Stimulated activated CD4-positive, alpha-beta T cell treated with anti-CD3 and anti-CD28 coated beads, Interleukin-12 subunit alpha, Interleukin-12 subunit beta, amount 100 ng/mL, for 24 hours (primary cell): ENCODE measurements around the gene RAB3IL1.
A peak's percentile ranks its signal among the peaks of the same experiment; 100 is the strongest.

Experiments used
- DNase-seq, 2 experiments: peaks; one replicate each; pipeline ENCODE4 v3.0.0-alpha.2; 2020; ENCODE audit warnings: low read depth in 2 of 2

The RAB3IL1 gene

GRCh38 chr11:61905067-61905696 lies 12.2 kb downstream of the RAB3IL1 start:
- DNase-seq, result no peak

- DNase-seq, result no peak
These were observed 12.8 kb downstream of the RAB3IL1 start for GRCh38 chr11:61904539-61905048.

GRCh38 chr11:61903845-61904244 lies 13.5 kb downstream of the RAB3IL1 start:
- no peak for DNase-seq

GRCh38 chr11:61902313-61902712 lies 15.1 kb downstream of the RAB3IL1 start:
- DNase-seq, result no peak

GRCh38 chr11:61901397-61901796 lies 16.0 kb downstream of the RAB3IL1 start:
- no peak for DNase-seq

GRCh38 chr11:61900251-61900650 lies 17.1 kb downstream of the RAB3IL1 start:
- DNase-seq, result no peak

- DNase-seq, result peak; percentile 79 to 89
These were observed 18.1 kb downstream of the RAB3IL1 start for GRCh38 chr11:61899146-61899841.

- no peak for DNase-seq
These were observed 19.2 kb downstream of the RAB3IL1 start for GRCh38 chr11:61898247-61898582.

GRCh38 chr11:61897387-61898246 lies 19.7 kb downstream of the RAB3IL1 start:
- DNase-seq, result peak; percentile 56 to 77

- DNase-seq, result no peak
These were observed 20.5 kb downstream of the RAB3IL1 start for GRCh38 chr11:61896665-61897386.

GRCh38 chr11:61895718-61896059 lies 21.7 kb downstream of the RAB3IL1 start:
- DNase-seq, result no peak

GRCh38 chr11:61895046-61895717 lies 22.2 kb downstream of the RAB3IL1 start:
- DNase-seq, result no peak

GRCh38 chr11:61893981-61894380 lies 23.4 kb downstream of the RAB3IL1 start:
- DNase-seq, result no peak

- no peak for DNase-seq
These were observed 25.3 kb downstream of the RAB3IL1 start for GRCh38 chr11:61892085-61892370.

- DNase-seq, result peak; percentile 12 to 58
These were observed 25.9 kb downstream of the RAB3IL1 start, which contains the start of gene FADS3 for GRCh38 chr11:61891331-61892084. Gene FADS3 (minus strand): TSS chr11:61891545. CDS start chr11:61891381, 164 bp downstream.

GRCh38 chr11:61890529-61891330 lies 26.6 kb downstream of the RAB3IL1 start:
- no peak for DNase-seq

- no peak for DNase-seq
These were observed 27.5 kb downstream of the RAB3IL1 start for GRCh38 chr11:61889831-61890230.

GRCh38 chr11:61888590-61888989 lies 28.8 kb downstream of the RAB3IL1 start:
- DNase-seq, result no peak

- no peak for DNase-seq
These were observed 29.4 kb downstream of the RAB3IL1 start for GRCh38 chr11:61887839-61888494.
